NCI-H1436 (cell line): ENCODE measurements around the gene TSPAN12.

Experiments used
- DNase-seq: peaks from one replicate; lab custom pipeline; 2025; lab: John Stamatoyannopoulos, UW

The TSPAN12 gene

GRCh38 chr7:120842121-120842621, 15.8 kb downstream of the TSPAN12 start:
- peak; percentile 11 for DNase-seq

- DNase-seq = no peak
These were observed 16.3 kb downstream of the TSPAN12 start for GRCh38 chr7:120841608-120842007.

- no peak for DNase-seq
These were observed 19.7 kb downstream of the TSPAN12 start for GRCh38 chr7:120838281-120838682.

- no peak for DNase-seq
These were observed 20.3 kb downstream of the TSPAN12 start for GRCh38 chr7:120837599-120837998.

GRCh38 chr7:120836556-120837115, 21.3 kb downstream of the TSPAN12 start:
- DNase-seq = no peak

GRCh38 chr7:120834726-120835125, 23.2 kb downstream of the TSPAN12 start:
- DNase-seq = no peak

- no peak for DNase-seq
These were observed 24.4 kb downstream of the TSPAN12 start for GRCh38 chr7:120833546-120833945.

GRCh38 chr7:120832803-120833202, 25.1 kb downstream of the TSPAN12 start:
- no peak for DNase-seq

GRCh38 chr7:120831260-120831659, 26.7 kb downstream of the TSPAN12 start:
- no peak for DNase-seq

GRCh38 chr7:120829487-120829886, 28.5 kb downstream of the TSPAN12 start:
- no peak for DNase-seq

- DNase-seq = no peak
These were observed 29.4 kb downstream of the TSPAN12 start for GRCh38 chr7:120828528-120828927.

- DNase-seq = no peak
These were observed 30.4 kb downstream of the TSPAN12 start for GRCh38 chr7:120827371-120828118.

- DNase-seq = no peak
These were observed 32.4 kb downstream of the TSPAN12 start for GRCh38 chr7:120825576-120825975.

- no peak for DNase-seq
These were observed 32.8 kb downstream of the TSPAN12 start for GRCh38 chr7:120825152-120825551.

- DNase-seq = no peak
These were observed 38.1 kb downstream of the TSPAN12 start for GRCh38 chr7:120819861-120820260.

GRCh38 chr7:120817851-120818250, 40.1 kb downstream of the TSPAN12 start:
- DNase-seq = no peak

GRCh38 chr7:120814253-120814939, 43.5 kb downstream of the TSPAN12 start:
- DNase-seq = no peak

- DNase-seq = no peak
These were observed 44.2 kb downstream of the TSPAN12 start for GRCh38 chr7:120813546-120814252.

GRCh38 chr7:120813089-120813488, 44.9 kb downstream of the TSPAN12 start:
- DNase-seq = no peak

GRCh38 chr7:120809260-120809659, 48.7 kb downstream of the TSPAN12 start:
- no peak for DNase-seq

GRCh38 chr7:120807390-120807789, 50.6 kb downstream of the TSPAN12 start:
- DNase-seq = no peak

GRCh38 chr7:120806669-120807068, 51.3 kb downstream of the TSPAN12 start:
- DNase-seq = no peak
